ENCODE results near the gene ZNF780A. TPM values are rescaled to one million over a fixed set of nuclear protein-coding genes. Genes with fewer than 3 reads are reported as not detected.

The ZNF780A gene
- total and polyA plus RNA-seq, 2 of the 13 experiments (the other 11 are each of a cell fraction or from before 2014, with no cell fraction given): 13.5 to 22.7 TPM

DNA sequence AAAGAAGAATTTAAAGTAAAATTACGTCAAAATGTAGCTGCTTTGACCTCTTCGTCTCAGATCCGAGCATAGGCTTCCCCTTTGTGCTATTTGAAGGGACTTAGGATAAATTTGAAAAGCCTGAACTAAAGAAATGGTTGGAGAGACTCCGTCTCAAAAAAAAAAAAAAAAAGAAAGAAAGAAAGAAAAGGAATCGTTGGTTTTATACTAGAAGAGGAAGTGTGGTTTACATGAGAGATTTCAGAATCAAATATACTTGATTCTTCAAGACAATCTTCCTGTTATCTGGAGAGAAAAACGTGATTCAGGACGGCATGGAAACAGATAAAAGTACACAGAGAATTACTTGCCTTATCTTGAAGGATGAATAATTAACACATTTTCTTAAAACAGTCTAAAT lies 34.2 kb downstream of the ZNF780A start:
- FAIRE-seq (no peak), DNase-seq (ENCODE audit: low spot score) (no peak), ATAC-seq (no peak)
- TSS peak; percentile 84 for BruUV-seq (replicated peaks)
- POLR2A ChIA-PET: interaction anchor here (1.0 to 3.2 kb wide), 3 partner anchors 28 to 86 kb away, joined by 4 to 15 read pairs (median 4); partner anchors contain the start of gene ZNF780A
- TF ChIP-seq ZBTB7B (CRISPR knock-in tag; IDR thresholded peaks at IDR 0.05) (no peak), KDM5A (IDR thresholded peaks at IDR 0.05; ENCODE audit: borderline replicate concordance, low read length) (peak; percentile 2; the same call in 1 of the 2 replicates), HMG20B (CRISPR knock-in tag; conservative IDR thresholded peaks at IDR 0.05) (no peak), SAP130 (CRISPR knock-in tag; IDR thresholded peaks at IDR 0.05; ENCODE audit: low read depth) (no peak), HNRNPL (IDR thresholded peaks at IDR 0.05; ENCODE audit: low read depth, low read length) (no peak), ZNF564 (CRISPR knock-in tag; IDR thresholded peaks at IDR 0.05) (no peak), MBD4 (IDR thresholded peaks at IDR 0.05; ENCODE audit: borderline replicate concordance, low read length) (no peak), ZNF33B (CRISPR knock-in tag; IDR thresholded peaks at IDR 0.05) (no peak), SMYD3 (CRISPR knock-in tag; IDR thresholded peaks at IDR 0.05) (0 out of 2 replicates have a peak, but pooled peaks have one; percentile 12), KAT7 (CRISPR knock-in tag; IDR thresholded peaks at IDR 0.05; ENCODE audit: borderline replicate concordance) (no peak), PHF5A (CRISPR knock-in tag; IDR thresholded peaks at IDR 0.05; ENCODE audit: low read depth, unreplicated experiment) (no peak)
- TF ChIP-seq, protein P1, sequence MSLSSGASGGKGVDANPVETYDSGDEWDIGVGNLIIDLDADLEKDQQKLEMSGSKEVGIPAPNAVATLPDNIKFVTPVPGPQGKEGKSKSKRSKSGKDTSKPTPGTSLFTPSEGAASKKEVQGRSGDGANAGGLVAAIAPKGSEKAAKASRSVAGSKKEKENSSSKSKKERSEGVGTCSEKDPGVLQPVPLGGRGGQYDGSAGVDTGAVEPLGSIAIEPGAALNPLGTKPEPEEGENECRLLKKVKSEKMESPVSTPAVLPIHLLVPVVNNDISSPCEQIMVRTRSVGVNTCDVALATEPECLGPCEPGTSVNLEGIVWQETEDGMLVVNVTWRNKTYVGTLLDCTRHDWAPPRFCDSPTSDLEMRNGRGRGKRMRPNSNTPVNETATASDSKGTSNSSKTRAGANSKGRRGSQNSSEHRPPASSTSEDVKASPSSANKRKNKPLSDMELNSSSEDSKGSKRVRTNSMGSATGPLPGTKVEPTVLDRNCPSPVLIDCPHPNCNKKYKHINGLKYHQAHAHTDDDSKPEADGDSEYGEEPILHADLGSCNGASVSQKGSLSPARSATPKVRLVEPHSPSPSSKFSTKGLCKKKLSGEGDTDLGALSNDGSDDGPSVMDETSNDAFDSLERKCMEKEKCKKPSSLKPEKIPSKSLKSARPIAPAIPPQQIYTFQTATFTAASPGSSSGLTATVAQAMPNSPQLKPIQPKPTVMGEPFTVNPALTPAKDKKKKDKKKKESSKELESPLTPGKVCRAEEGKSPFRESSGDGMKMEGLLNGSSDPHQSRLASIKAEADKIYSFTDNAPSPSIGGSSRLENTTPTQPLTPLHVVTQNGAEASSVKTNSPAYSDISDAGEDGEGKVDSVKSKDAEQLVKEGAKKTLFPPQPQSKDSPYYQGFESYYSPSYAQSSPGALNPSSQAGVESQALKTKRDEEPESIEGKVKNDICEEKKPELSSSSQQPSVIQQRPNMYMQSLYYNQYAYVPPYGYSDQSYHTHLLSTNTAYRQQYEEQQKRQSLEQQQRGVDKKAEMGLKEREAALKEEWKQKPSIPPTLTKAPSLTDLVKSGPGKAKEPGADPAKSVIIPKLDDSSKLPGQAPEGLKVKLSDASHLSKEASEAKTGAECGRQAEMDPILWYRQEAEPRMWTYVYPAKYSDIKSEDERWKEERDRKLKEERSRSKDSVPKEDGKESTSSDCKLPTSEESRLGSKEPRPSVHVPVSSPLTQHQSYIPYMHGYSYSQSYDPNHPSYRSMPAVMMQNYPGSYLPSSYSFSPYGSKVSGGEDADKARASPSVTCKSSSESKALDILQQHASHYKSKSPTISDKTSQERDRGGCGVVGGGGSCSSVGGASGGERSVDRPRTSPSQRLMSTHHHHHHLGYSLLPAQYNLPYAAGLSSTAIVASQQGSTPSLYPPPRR (CRISPR knock-in tag; IDR thresholded peaks at IDR 0.05; ENCODE audit: borderline replicate concordance): no peak
- in situ Hi-C loops (cut with HindIII; ENCODE audit: extremely low pct_ligation_motif_present, low pct_unique_long_range_greater_than_20kb): no loop called here
- peaks cover 19% of the 10 kb centered on the region for H3K9me3 ChIP-seq (ENCODE audit: low read length)
- H3K27ac ChIP-seq (ENCODE audit: extremely low read length, insufficient read depth, low read length): peak overlapping the region; percentile 65
- H3K27me3 ChIP-seq (ENCODE audit: control insufficient read depth in 1 of 2, insufficient read depth in 2 of 2, low read length in 2 of 2): no peaks in the 10 kb centered on the region; a peak in 1 of 5 replicates
- intact Hi-C loops (cut with micrococcal nuclease; ENCODE audit: unreplicated experiment): loop anchor here (5.0 kb wide), 1 partner anchor 36 kb away; the partner anchor contains the start of gene ZNF780A
- CTCF ChIA-PET (ENCODE audit: low intra/inter-chr PET ratio, low total read pairs): no interaction called here
- H3K36me3 ChIP-seq (replicated peaks in 1 of 2; ENCODE audit: control insufficient read depth in 1 of 2, insufficient read depth in 2 of 2, low read length in 2 of 2): no peaks in the 10 kb centered on the region
- peaks cover 44% of the 10 kb centered on the region for H3K79me2 ChIP-seq (ENCODE audit: insufficient read depth, low read length)
- 2% methylated on average over 7 of the region's 7 CpGs for WGBS (ENCODE audit: low lambda C conversion rate)
- H2AFZ ChIP-seq (ENCODE audit: low read length): peak overlapping the region; percentile 92
- H3K4me1 ChIP-seq (ENCODE audit: insufficient read depth, low read length): peaks cover 43% of the 10 kb centered on the region
- H3K4me2 ChIP-seq (ENCODE audit: low read depth, low read length): peak overlapping the region; percentile 79
- H3K9ac ChIP-seq (ENCODE audit: insufficient read depth, low read depth, low read length): peak overlapping the region; percentile 85
- peaks cover 3% of the 10 kb centered on the region; the same call in 1 of the 2 replicates for H4K20me1 ChIP-seq (ENCODE audit: insufficient read depth, low read length)
- peak overlapping the region; percentile 80 to 90 (median 84) for H3K4me3 ChIP-seq (replicated peaks in 1 of 3; ENCODE audit: insufficient read depth in 1 of 3, low read depth in 2 of 3, low read length in 3 of 3)
